Measurements from ENCODE around the gene MSTN. TPM values are rescaled to one million over a fixed set of nuclear protein-coding genes. Genes with fewer than 3 reads are reported as not detected.
"Not testable (repeated sequence)": the region's sequence is repeated elsewhere in the genome, so short reads cannot be mapped to it uniquely, and the experiment has no call there.

MSTN gene
- total RNA-seq, 1 donor from 2014 or later: 0.22 TPM

GRCh38 chr2:190052307-190052706, 10.2 kb downstream of the MSTN start:
- Mint-ChIP-seq H3K4me3 (no peak overlapping the region), H3K9me3 (no peaks in the 10 kb centered on the region), H3K36me3 (no peaks in the 10 kb centered on the region), H3K27ac (no peak overlapping the region), H3K27me3 (ENCODE audit: low read depth) (no peaks in the 10 kb centered on the region), H3K4me1 (peaks cover 18% of the 10 kb centered on the region)
- no peak for DNase-seq (ENCODE audit: low spot score in 2 of 2, unreplicated experiment in 2 of 2)
- TF ChIP-seq, protein P1, sequence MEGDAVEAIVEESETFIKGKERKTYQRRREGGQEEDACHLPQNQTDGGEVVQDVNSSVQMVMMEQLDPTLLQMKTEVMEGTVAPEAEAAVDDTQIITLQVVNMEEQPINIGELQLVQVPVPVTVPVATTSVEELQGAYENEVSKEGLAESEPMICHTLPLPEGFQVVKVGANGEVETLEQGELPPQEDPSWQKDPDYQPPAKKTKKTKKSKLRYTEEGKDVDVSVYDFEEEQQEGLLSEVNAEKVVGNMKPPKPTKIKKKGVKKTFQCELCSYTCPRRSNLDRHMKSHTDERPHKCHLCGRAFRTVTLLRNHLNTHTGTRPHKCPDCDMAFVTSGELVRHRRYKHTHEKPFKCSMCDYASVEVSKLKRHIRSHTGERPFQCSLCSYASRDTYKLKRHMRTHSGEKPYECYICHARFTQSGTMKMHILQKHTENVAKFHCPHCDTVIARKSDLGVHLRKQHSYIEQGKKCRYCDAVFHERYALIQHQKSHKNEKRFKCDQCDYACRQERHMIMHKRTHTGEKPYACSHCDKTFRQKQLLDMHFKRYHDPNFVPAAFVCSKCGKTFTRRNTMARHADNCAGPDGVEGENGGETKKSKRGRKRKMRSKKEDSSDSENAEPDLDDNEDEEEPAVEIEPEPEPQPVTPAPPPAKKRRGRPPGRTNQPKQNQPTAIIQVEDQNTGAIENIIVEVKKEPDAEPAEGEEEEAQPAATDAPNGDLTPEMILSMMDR (IDR thresholded peaks at IDR 0.05; ENCODE audit: unreplicated experiment): no peak

- Mint-ChIP-seq H3K27ac (no peak overlapping the region), H3K4me1 (peaks cover 18% of the 10 kb centered on the region), H3K36me3 (no peaks in the 10 kb centered on the region), H3K4me3 (no peak overlapping the region), H3K9me3 (no peaks in the 10 kb centered on the region), H3K27me3 (ENCODE audit: low read depth) (no peaks in the 10 kb centered on the region)
- TF ChIP-seq, protein P1 (IDR thresholded peaks at IDR 0.05; ENCODE audit: unreplicated experiment): no peak
- no peak for DNase-seq (ENCODE audit: low spot score in 2 of 2, unreplicated experiment in 2 of 2)
These were observed 11.3 kb downstream of the MSTN start for GRCh38 chr2:190051223-190051622.

GRCh38 chr2:190050001-190050400, 12.5 kb downstream of the MSTN start:
- H3K4me3 Mint-ChIP-seq: no peak overlapping the region
- H3K9me3 Mint-ChIP-seq: no peaks in the 10 kb centered on the region
- H3K36me3 Mint-ChIP-seq: no peaks in the 10 kb centered on the region
- H3K4me1 Mint-ChIP-seq: peaks cover 18% of the 10 kb centered on the region
- peak overlapping the region; percentile 53 for H3K27ac Mint-ChIP-seq
- H3K27me3 Mint-ChIP-seq (ENCODE audit: low read depth): no peaks in the 10 kb centered on the region
- no peak for DNase-seq (ENCODE audit: low spot score in 2 of 2, unreplicated experiment in 2 of 2)
- TF ChIP-seq, protein P1 (IDR thresholded peaks at IDR 0.05; ENCODE audit: unreplicated experiment): no peak

- Mint-ChIP-seq H3K36me3 (no peaks in the 10 kb centered on the region), H3K27ac (no peak overlapping the region), H3K4me3 (no peak overlapping the region), H3K9me3 (no peaks in the 10 kb centered on the region), H3K27me3 (ENCODE audit: low read depth) (peaks cover 42% of the 10 kb centered on the region), H3K4me1 (peaks cover 8% of the 10 kb centered on the region)
- TF ChIP-seq, protein P1 (IDR thresholded peaks at IDR 0.05; ENCODE audit: unreplicated experiment): no peak
- DNase-seq (ENCODE audit: low spot score in 2 of 2, unreplicated experiment in 2 of 2): no peak
These were observed 17.7 kb downstream of the MSTN start for GRCh38 chr2:190044866-190045265.

DNA sequence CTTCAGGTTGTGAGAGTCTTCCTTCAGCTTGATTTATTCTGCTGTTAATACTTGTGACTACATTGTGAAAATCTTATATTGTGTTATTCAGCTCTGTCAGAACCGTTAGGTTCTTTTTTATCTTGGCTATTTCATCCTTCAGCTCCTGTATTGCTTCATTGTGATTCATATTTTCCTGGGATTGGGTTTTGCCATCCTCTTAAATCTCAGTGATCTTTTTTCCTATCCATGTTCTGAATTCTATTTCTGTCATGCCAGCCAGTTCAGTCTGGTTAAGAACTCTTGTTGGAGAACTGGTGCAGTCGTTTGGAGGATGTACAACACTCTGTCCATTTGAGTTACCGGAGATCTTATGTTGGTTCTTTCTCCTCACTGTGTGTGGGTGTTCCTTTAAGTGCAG, 19.1 kb downstream of the MSTN start:
- no peaks in the 10 kb centered on the region for H3K36me3 Mint-ChIP-seq
- no peaks in the 10 kb centered on the region for H3K9me3 Mint-ChIP-seq
- no peak for DNase-seq (ENCODE audit: low spot score in 2 of 2, unreplicated experiment in 2 of 2)
- no peak overlapping the region for H3K4me3 Mint-ChIP-seq
- TF ChIP-seq, protein P1 (IDR thresholded peaks at IDR 0.05; ENCODE audit: unreplicated experiment): no peak
- H3K4me1 Mint-ChIP-seq: peaks cover 5% of the 10 kb centered on the region
- no peak overlapping the region for H3K27ac Mint-ChIP-seq
- H3K27me3 Mint-ChIP-seq (ENCODE audit: low read depth): peaks cover 50% of the 10 kb centered on the region

DNA sequence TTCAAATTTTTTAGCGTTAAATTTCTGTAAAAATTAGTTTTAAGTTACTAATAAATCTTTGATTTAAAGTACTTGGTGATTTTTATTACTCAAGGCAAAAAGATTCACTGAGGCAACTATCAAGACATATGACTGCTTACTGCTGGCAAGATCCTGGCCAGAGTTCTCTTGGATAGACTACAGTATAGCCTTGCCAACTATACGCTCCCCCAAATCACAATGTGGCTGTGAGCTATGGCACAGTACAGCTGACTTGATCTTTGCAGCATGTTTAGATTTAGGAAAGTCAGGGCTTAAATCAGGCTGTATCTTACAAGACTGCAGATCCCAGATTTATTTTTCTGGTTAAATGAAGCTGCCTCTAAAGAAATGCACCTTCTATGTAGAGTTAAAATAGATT, 26.5 kb downstream of the MSTN start:
- peaks cover 34% of the 10 kb centered on the region for H3K27me3 Mint-ChIP-seq (ENCODE audit: low read depth)
- H3K36me3 Mint-ChIP-seq: no peaks in the 10 kb centered on the region
- no peak for DNase-seq (ENCODE audit: low spot score in 2 of 2, unreplicated experiment in 2 of 2)
- H3K4me1 Mint-ChIP-seq: peaks cover 14% of the 10 kb centered on the region
- peaks cover 4% of the 10 kb centered on the region for H3K9me3 Mint-ChIP-seq
- no peak overlapping the region for H3K4me3 Mint-ChIP-seq
- no peak overlapping the region for H3K27ac Mint-ChIP-seq
- TF ChIP-seq, protein P1 (IDR thresholded peaks at IDR 0.05; ENCODE audit: unreplicated experiment): no peak

DNA sequence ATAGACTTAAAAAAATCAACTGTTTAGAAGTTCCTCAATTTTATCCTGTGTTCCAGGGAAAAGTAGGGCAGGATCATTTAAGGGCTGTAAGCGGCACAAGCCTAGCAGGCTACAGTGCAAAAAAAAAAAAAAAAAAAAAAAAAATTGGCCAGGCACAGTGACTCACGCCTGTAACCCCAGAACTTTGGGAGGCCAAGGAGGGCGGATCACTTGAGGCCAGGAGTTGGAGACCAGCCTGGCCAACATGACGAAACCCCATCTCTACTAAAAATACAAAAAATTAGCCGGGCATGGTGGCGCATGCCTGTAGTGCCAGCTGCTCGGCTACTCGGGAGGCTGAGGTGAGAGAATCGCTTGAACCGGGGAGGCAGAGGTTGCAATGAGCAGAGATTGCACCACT, 28.1 kb downstream of the MSTN start:
- Mint-ChIP-seq H3K4me1 (peaks cover 19% of the 10 kb centered on the region), H3K27me3 (ENCODE audit: low read depth) (peaks cover 23% of the 10 kb centered on the region)
- not testable (repeated sequence) for H3K36me3 Mint-ChIP-seq; H3K4me3 Mint-ChIP-seq; DNase-seq (ENCODE audit: low spot score in 2 of 2, unreplicated experiment in 2 of 2); H3K9me3 Mint-ChIP-seq; H3K27ac Mint-ChIP-seq
